HFFc6 (cell line): ENCODE data around the gene BACH2. TPM values are rescaled to one million over a fixed set of nuclear protein-coding genes. Genes with fewer than 3 reads are reported as not detected.

Source experiments
- DNase-seq: peaks from one replicate; pipeline ENCODE4 v3.0.0-alpha.2; 2018
- H3K27ac Mint-ChIP-seq: 2 replicates; pipeline ENCODE4 v1.8.0; 2020; ENCODE audit warnings: mild to moderate bottlenecking, mixed read lengths
- H3K27me3 Mint-ChIP-seq: 2 replicates; pipeline ENCODE4 v1.8.0; 2021; ENCODE audit warnings: mild to moderate bottlenecking, moderate library complexity, mixed read lengths; ENCODE audit not compliant: insufficient read depth
- H3K36me3 Mint-ChIP-seq: 2 replicates; pipeline ENCODE4 v1.8.0; 2021; ENCODE audit warnings: low read depth, mixed read lengths
- H3K4me1 Mint-ChIP-seq: 2 replicates; pipeline ENCODE4 v1.8.0; 2020; ENCODE audit warnings: low read depth, mixed read lengths
- H3K4me3 Mint-ChIP-seq: 2 replicates; pipeline ENCODE4 v1.8.0; 2020; ENCODE audit warnings: mild to moderate bottlenecking, moderate library complexity, mixed read lengths
- H3K9me3 Mint-ChIP-seq: 2 replicates; pipeline ENCODE4 v1.8.0; 2020; ENCODE audit warnings: mild to moderate bottlenecking, mixed read lengths
- CTCF ChIP-seq: fragments of 200-600 bp; sonication (generic); IDR thresholded peaks from 2 replicates; pipeline ENCODE4 v1.5.0; 2021; ENCODE audit warnings: antibody characterized with exemption, mild to moderate bottlenecking
- total RNA-seq, 6 experiments: library from RNA; stranded (reverse); fragmentation: NEBNext Ultra II Directional; extraction: Animal tissue kit (Norgen Biotek cat#: 25700); gene quantifications; 2 replicates in 1 of 6; 3 replicates in 5 of 6; pipeline ENCODE4 v1.2.3, GENCODE V29; 2021

Gene BACH2
- total RNA-seq, 6 experiments from 2014 or later = not detected

- no peak for DNase-seq
- no peaks in the 10 kb centered on the region for H3K9me3 Mint-ChIP-seq
- H3K27me3 Mint-ChIP-seq = peaks cover 9% of the 10 kb centered on the region
- no peaks in the 10 kb centered on the region for H3K36me3 Mint-ChIP-seq
- peaks cover 28% of the 10 kb centered on the region for H3K4me1 Mint-ChIP-seq
- H3K27ac Mint-ChIP-seq = no peak overlapping the region
- no peak for TF ChIP-seq CTCF
- H3K4me3 Mint-ChIP-seq = no peak overlapping the region
These were observed 347.8 kb downstream of the BACH2 start for GRCh38 chr6:89948876-89949275.

- H3K27ac Mint-ChIP-seq = no peak overlapping the region
- TF ChIP-seq CTCF = peak; percentile 79
- H3K27me3 Mint-ChIP-seq = peaks cover 9% of the 10 kb centered on the region
- DNase-seq = peak; percentile 23
- no peaks in the 10 kb centered on the region for H3K9me3 Mint-ChIP-seq
- H3K4me3 Mint-ChIP-seq = no peak overlapping the region
- no peaks in the 10 kb centered on the region for H3K4me1 Mint-ChIP-seq
- H3K36me3 Mint-ChIP-seq = no peaks in the 10 kb centered on the region
These were observed 351.7 kb downstream of the BACH2 start for GRCh38 chr6:89944826-89945407.

GRCh38 chr6:89944181-89944755, 352.4 kb downstream of the BACH2 start:
- Mint-ChIP-seq H3K27ac (no peak overlapping the region), H3K4me1 (no peaks in the 10 kb centered on the region), H3K4me3 (no peak overlapping the region), H3K9me3 (no peaks in the 10 kb centered on the region), H3K27me3 (peaks cover 9% of the 10 kb centered on the region), H3K36me3 (no peaks in the 10 kb centered on the region)
- no peak for TF ChIP-seq CTCF
- DNase-seq = no peak

GRCh38 chr6:89942601-89943000, 354.0 kb downstream of the BACH2 start:
- TF ChIP-seq CTCF = no peak
- no peak overlapping the region for H3K27ac Mint-ChIP-seq
- no peaks in the 10 kb centered on the region for H3K9me3 Mint-ChIP-seq
- H3K4me3 Mint-ChIP-seq = no peak overlapping the region
- H3K36me3 Mint-ChIP-seq = no peaks in the 10 kb centered on the region
- no peak for DNase-seq
- H3K4me1 Mint-ChIP-seq = no peaks in the 10 kb centered on the region
- peaks cover 7% of the 10 kb centered on the region for H3K27me3 Mint-ChIP-seq

GRCh38 chr6:89941763-89942497, 354.7 kb downstream of the BACH2 start:
- Mint-ChIP-seq H3K36me3 (no peaks in the 10 kb centered on the region), H3K4me1 (no peaks in the 10 kb centered on the region), H3K27ac (no peak overlapping the region), H3K4me3 (no peak overlapping the region), H3K27me3 (peaks cover 7% of the 10 kb centered on the region), H3K9me3 (no peaks in the 10 kb centered on the region)
- no peak for DNase-seq
- TF ChIP-seq CTCF = no peak
